GM18520 (cell line): Measurements from ENCODE around the gene PDCL3.

Source experiments
- ATAC-seq: cut with Tn5 transposase; IDR thresholded peaks from one replicate; pipeline ENCODE4 v1.9.1; 2021; ENCODE audit not compliant: unreplicated experiment

Gene PDCL3

GRCh38 chr2:100562613-100563406 is at the start of gene PDCL3:
Gene PDCL3 (plus strand): TSS chr2:100562993. CDS start chr2:100563068, 75 bp downstream.
- ATAC-seq, result peak; percentile 95

GRCh38 chr2:100513650-100514049 is 49.1 kb upstream of the PDCL3 start:
- ATAC-seq, result no peak

GRCh38 chr2:100517556-100517955 is 45.2 kb upstream of the PDCL3 start:
- no peak for ATAC-seq

GRCh38 chr2:100518801-100519200 is 44.0 kb upstream of the PDCL3 start:
- no peak for ATAC-seq

- ATAC-seq, result no peak
Observed at GRCh38 chr2:100520224-100520623, 42.6 kb upstream of the PDCL3 start.

- ATAC-seq, result no peak
Observed at GRCh38 chr2:100522430-100522829, 40.4 kb upstream of the PDCL3 start.

- ATAC-seq, result no peak
Observed at GRCh38 chr2:100524331-100524730, 38.5 kb upstream of the PDCL3 start.

GRCh38 chr2:100526868-100527267 is 35.9 kb upstream of the PDCL3 start:
- ATAC-seq, result no peak

GRCh38 chr2:100527440-100528015 is 35.3 kb upstream of the PDCL3 start:
- ATAC-seq, result no peak

- ATAC-seq, result no peak
Observed at GRCh38 chr2:100529176-100529575, 33.6 kb upstream of the PDCL3 start.

- no peak for ATAC-seq
Observed at GRCh38 chr2:100529900-100530299, 32.9 kb upstream of the PDCL3 start.

- no peak for ATAC-seq
Observed at GRCh38 chr2:100535855-100536254, 26.9 kb upstream of the PDCL3 start.

GRCh38 chr2:100537918-100538317 is 24.9 kb upstream of the PDCL3 start:
- no peak for ATAC-seq

- ATAC-seq, result no peak
Observed at GRCh38 chr2:100539221-100539620, 23.6 kb upstream of the PDCL3 start.

- no peak for ATAC-seq
Observed at GRCh38 chr2:100541404-100541803, 21.4 kb upstream of the PDCL3 start.

GRCh38 chr2:100542418-100542817 is 20.4 kb upstream of the PDCL3 start:
- no peak for ATAC-seq

- no peak for ATAC-seq
Observed at GRCh38 chr2:100544911-100545596, 17.7 kb upstream of the PDCL3 start.

- ATAC-seq, result no peak
Observed at GRCh38 chr2:100546469-100546868, 16.3 kb upstream of the PDCL3 start.

- ATAC-seq, result no peak
Observed at GRCh38 chr2:100548771-100549170, 14.0 kb upstream of the PDCL3 start.

GRCh38 chr2:100551303-100551702 is 11.5 kb upstream of the PDCL3 start:
- ATAC-seq, result no peak

GRCh38 chr2:100554798-100555407 is 7.9 kb upstream of the PDCL3 start:
- ATAC-seq, result no peak

- no peak for ATAC-seq
Observed at GRCh38 chr2:100556746-100557145, 6.0 kb upstream of the PDCL3 start.
